GM12892 (cell line): ENCODE results near the gene CA12.

Experiments used
- POLR2A ChIP-seq: IDR thresholded peaks from 2 replicates; pipeline ENCODE4 v1.6.1; 2011; ENCODE audit warnings: low read depth, low read length, control low read depth
- POLR2AphosphoS5 ChIP-seq: IDR thresholded peaks from 2 replicates; pipeline ENCODE4 v1.6.1; 2011; ENCODE audit warnings: low read depth, low read length, control low read depth

- TF ChIP-seq POLR2AphosphoS5 (no peak), POLR2A (no peak)
Observed at GRCh38 chr15:63396152-63396928, 14.7 kb upstream of the CA12 start.
